HG02610 (cell line): Measurements from ENCODE around the gene TMEM54.
"Not testable (repeated sequence)": the region's sequence is repeated elsewhere in the genome, so short reads cannot be mapped to it uniquely, and the experiment has no call there.

Experiments
- ATAC-seq: cut with Tn5 transposase; IDR thresholded peaks from one replicate; pipeline ENCODE4 v1.9.1; 2021; ENCODE audit warnings: mild to moderate bottlenecking, moderate library complexity; ENCODE audit not compliant: unreplicated experiment

Gene TMEM54

DNA sequence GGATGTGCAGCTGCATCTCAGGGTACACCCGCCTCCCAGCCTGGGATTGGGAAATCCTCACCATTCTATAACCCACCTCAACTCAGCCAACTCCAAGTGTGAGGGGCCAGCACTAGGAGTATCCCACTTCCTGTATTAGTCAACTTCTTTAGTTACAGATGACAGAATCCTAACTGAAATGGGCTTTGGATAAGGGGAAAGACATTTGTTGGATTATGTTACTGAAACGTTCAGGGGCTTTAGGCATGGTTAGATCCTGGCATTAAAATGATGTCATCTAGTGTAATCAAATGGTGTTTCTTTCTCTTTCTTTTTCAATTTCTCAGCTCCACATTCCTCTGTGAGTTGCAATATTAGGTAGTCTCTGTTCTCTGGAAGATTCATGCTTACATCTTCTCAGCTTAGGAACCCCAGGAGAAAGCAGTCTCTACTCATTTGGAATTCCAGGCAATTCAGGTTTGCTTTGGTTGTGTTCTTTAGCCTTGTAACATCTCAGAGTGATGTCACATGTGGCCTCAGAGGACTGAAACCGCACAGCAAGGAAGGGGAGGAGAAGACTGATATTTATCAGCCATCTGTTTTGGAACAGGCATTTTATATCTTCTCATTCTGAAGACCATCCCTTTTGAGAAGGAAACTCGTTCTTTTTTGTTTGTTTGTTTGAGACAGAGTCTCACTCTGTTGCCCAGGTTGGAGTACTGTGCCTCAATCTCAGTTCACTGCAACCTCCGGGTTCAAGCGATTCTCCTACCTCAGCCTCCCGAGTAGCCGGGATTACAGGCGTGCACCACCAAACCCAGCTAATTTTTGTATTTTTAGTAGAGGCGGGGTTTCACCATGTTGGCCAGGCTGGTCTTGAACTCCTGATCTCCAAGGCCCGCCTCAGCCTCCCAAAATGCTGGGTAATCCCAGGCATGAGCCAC, 18.9 kb upstream of the TMEM54 start:
- no peak for ATAC-seq

DNA sequence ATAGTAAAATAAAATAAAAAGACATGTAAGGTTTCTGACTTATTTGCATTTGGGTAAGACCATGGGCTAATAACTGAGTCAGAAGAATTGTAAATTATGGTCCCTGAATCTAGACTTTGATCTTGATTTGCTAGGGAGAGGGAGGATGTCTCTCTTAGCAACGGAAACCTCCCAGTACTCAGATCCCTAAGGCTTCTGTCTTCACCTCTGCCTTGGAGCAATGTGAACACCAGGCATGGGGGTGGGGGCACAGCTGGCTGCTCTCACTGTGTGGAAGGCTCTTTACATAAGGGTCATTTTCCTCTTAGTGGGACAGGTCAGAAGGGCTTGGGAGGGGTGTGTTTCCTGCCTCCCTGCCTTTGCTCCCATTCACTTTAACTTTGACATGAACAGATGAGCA, 17.0 kb upstream of the TMEM54 start:
- no peak for ATAC-seq

DNA sequence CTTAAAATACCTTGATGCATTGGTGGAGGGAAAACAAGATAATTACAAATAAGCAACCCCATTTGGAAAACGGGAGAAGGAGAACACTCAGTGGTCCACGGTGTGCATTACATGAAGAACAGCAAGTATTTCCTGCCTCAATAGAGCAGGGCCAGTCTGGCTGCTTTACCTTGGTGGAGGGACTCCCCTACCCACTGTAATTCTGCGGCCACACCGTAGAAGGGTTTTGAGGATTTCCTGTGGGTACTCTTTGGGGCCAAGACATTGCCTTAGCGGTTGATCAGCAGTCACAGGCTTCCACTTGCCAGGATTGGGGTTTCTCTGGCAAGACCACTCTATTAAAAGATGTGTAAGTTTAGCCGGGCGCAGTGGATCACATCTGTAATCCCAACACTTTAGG, 16.3 kb upstream of the TMEM54 start:
- ATAC-seq = no peak

DNA sequence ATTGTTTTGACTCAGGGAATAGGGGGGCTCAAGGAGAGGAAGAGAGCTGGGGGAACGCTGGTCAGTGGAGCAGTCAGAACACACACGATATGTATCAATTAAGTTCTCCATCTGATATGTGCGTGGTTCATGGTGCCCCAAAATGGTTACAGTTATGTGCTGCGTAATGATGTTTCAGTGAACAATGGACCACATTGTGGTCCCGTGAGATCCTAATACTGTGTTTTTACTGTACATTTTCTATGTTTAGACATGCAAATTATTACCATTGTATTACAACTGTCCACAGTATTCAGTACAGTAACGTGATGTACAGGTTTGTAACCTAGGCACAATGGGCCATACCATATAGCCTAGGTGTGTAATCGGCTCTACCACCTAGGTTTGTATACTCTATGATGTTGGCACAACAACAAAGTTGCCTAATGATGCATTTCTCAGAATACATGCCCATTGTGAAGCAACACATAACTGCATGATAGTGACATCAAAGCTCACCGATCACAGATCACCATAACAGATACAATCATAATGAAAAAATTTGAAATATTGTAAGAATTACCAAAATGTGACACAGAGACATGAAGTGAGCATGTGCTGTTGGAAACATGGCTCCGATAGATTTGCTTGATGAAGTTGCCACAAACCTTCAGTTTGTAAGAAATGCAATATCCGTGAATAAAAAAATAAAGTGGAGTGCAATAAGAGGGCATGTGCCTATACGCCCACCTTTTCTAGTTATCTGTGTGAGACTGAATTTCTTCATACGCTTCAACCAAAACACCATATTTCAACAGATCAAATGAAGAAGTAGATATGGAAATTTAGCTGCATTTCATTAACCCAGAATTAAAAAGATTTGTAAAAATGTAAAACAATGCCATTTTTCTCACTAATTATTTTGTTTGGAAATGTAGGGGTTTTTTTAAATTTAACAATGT, 14.8 kb upstream of the TMEM54 start:
- no peak for ATAC-seq

DNA sequence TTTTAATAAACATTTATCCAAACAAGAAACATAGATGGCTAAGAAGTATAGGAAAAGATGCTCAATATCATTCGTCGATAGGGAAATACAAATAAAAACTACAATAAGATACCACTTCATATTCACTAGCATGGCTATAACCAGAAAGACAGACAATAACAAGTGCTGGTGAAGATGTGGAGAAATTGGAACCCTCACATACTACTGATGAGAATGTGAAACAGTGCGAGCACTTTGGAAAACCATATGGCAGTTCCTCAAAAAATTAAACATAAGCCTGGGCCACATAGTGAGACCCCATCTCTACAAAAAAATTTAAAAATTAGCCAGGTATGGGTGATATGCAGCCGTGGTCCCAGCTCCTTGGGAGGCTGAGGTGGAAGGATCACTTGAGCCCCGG, 9.1 kb upstream of the TMEM54 start:
- no peak for ATAC-seq

DNA sequence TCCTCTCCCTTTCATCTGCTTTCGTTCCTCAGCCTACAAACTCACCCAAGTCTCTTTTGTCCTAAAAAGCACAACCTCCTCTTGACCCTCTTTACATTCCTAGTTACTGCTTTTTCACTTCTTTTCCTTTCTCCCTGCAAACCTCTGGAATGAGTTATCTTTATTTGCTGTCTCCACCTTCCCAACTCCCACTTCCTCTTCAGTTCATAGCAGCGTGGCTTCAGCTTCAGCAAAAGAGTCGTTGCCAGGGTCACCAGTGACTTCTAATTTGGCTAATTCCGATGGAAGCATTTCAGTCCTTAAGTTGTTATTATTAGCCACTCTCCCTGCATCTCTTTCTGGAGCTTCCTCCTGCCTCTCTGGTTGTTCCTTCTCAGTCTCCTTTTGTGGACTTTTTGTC, 6.2 kb upstream of the TMEM54 start:
- ATAC-seq = no peak

DNA sequence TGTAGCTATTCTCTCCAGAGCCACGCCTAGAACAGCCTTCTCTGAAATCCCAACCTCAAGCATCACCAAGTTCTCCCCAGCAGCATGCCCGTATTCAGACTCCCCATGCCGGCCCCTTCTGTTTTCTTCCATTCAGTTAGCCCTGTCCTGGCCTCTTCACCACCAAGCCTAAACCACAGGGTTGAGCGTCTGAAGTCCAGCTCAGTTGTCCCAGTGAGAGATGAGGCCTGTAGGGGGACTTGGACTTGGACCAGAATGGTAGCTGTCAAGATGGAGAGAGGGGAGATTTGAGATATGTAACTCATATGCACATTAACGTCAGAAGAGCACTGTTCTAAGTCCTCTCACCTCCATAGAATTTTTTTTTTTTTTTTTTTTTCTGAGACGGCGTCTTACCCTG, 5.5 kb upstream of the TMEM54 start:
- no peak for ATAC-seq

DNA sequence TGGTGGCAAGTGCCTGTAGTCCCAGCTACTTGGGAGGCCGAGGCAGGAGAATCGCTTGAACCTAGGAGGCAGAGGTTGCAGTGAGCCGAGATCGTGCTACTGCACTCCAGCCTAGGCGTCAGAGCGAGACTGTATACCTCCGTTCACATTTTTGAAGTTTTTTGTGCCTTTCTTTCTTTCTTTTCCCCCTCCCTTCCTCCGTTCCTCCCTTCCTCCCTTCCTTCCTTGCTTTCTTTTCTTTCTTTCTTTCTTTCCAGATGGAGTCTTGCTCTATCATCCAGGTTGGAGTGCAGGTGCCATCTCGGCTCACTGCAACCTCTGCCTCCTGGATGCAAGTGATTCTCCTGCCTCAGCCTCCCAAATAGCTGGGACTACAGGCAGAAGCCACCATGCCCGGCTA, 4.4 kb upstream of the TMEM54 start:
- ATAC-seq = not testable (repeated sequence)

DNA sequence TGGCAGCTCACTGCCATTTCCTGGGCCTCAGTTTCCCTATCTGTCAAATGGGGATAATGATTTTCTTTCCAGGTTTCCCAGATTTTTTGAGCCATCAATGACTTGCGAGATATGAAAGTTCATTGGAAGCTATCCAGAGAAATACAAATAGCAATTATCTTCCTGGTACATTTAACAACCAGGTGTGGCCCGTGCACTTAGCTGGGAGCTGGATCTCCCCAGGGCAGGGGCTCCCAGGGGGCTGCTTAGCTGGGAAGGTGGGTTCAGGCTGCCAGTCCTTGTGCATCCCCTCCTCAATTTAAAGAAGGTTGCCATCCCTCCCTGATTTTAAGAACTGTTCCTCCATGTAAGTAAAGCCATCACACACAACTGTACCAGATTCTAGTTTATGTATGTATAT, 3.6 kb upstream of the TMEM54 start:
- no peak for ATAC-seq

DNA sequence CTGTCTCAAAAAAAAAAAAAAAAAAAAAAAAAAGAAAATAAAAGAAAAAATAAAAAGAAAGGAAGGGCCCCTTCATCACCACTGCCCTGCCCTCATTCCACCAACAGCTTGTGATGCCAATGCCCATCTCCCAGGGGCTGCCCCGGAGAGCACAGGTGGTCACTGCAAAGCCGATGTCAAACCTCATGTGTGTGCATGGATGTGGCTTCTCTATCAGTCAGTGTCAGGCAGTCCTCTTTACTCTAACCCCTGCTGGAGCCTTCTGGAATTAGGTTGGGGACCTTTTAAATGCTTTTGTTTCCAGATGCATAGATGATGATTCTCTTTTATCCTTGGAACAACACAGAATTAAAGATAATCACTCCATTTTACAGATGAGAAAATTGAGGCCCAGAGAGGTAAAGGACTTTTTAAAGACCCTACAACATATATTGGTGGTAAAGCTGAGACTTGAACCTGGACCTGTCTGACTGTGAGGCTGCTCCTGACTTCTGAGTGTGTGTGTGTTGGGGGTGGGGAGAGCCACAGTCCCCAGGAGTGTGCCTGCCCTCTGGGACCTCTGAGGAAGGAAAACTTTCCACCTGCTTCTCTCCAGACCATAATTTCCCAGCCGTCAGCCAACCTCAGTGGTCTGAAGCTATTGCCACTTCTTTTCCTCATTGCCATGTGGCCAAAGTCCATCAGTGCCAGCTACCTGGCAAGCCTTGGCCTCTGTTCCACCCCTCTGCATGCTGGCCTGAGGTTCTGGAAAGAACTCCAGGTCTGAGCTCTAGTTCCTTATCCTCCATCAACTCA, 3.0 kb upstream of the TMEM54 start:
- ATAC-seq = no peak

DNA sequence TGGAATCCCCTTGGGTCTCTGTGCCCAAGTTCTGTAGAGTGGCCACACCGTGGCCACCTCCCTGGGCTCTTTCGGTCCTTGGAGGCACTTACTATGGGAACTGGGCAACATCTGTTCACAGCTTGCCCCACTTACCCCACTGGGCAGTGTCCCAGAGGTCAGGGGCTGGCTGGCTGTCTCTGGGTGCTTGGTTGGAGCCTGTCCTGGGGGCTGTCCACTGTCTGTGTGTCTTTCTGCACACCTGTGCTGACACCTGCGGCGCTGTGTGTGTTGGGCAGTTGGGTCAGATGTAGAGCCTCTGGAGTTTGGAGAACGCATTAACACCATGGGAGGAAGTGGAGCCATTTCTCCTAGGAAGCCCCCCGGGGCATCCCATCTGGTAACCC, 1.3 kb upstream of the TMEM54 start:
- ATAC-seq = no peak

DNA sequence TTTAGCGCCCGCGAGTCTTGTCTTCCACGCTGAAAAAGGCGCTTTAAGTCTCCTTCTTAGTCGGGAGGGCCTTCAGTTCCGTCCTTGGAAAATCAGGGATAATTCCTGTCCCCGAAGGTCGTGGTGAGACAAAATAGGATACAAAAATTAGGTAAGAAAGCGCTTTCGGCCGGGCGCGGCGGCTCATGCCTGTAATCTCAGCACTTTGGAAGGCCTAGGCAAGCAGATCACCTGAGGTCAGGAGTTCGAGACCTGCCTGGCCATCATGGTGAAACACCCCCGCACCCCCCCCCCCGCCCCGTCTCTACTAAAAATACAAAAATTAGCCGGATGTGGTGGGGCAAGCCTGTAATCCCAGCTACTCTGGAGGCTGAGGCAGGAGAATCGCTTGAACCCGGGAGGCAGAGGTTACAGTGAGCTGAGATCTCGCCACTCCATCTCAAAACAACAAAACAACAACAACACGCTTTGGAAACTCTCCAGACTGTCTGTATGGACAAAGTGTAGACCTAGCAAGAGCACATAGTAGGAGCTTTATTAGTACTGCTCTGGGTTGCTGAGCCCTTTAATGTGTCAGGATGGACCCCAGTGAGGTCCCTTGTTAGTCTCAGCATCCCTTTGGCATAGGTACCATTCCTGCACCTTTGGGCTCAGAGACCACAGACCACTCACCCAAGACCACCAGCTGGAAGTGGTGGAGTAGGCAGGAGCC, 790 bp upstream of the TMEM54 start:
- ATAC-seq = no peak

DNA sequence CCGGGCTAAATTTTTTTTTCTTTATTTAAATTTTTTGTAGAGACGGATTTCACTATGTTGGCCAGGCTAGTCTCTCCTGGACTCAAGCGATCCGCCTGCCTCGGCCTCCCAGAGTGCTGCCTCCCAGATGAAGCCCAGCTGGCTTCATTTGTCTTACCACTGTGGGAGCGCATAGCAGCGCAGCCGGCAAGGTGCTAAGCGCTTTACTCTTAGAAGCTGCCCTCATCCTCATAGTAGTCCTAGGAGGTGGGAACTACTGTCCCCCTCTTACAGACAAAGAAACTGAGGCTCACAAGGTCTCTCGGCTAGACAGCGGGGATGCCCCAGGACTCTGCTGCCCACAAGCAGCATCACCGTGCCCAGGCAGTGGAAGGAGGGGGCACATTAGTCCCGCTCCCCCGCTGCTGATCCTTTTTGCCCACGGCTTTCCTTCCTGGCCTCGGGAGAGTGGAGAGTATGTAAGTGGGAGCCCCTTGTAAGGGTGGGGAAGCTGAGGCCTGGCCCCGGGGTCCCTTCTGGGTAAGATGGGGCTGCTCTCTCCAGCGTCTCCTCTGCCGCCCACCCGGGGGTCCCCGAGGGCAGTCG, 726 bp downstream of the TMEM54 start:
- ATAC-seq = no peak

DNA sequence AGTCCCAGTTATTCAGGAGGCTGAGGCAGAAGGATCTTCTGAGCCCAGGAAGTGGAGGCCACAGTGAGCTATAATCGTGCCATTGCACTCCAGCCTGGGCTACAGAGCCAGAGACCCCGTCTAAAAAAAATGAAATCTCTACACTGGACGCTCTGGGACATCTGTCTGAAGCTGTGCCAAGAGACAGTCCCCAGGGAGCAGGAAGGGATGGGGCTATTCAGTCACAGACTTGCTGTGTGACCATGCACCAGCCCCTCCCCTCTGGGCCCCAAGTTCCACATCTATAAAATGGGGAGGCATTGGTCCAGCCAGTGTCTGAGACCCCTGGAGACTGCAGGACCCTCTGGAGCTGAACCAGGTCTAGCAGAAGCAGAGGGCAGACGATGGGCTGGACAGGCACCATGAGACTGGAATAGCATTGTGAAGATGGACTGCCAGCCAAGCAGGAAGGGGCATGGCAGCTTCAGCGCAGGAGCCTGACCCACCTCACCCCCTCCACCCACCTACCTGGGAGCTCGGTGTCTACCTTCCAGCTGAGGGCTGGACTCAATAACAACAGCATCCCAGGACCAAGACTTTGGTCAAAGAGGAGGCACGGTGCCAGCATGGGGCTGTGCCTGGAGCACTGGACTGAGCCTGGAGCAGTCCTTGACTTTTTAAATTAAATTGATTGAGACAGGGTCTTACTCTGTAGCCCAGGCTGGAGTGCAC, 1.4 kb downstream of the TMEM54 start:
- no peak for ATAC-seq

DNA sequence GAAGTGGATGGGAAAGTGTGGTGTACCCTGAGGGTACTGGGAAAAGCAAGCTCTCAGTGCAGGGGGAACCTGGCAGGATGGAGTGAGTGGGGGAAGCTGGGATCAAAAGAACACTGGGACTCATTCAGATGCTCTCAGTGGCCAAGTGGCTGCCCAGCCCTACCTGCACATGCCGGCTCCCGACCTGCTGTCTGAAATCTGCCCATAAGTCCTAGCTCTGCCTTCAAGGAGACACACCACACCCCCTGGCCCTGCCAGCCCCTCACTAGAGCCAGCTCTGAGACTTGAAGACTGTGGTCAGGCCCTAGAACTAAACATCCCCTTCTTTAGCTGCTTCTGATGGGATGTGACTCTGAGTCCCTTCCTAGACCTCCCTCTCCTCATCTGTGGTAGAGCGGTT, 2.2 kb downstream of the TMEM54 start:
- no peak for ATAC-seq

DNA sequence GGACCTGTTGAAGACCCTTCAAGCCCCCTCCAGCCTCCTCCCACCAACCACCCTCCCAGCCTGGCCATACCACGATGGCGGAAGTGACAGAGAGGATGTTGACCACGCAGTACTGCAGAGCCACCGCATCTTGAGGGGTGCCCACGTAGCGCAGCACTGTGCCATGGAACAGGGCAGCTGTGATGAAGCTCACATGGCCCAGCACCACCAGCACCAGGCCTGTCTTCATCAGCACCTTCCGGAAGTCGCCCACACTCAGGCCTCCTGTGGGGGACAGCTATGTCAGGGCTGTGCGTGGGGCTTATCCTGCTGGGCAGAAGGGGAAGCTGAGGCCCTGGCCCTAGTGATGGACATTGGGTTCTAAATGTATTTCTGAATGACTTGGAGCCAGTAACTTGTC, 3.1 kb downstream of the TMEM54 start:
- no peak for ATAC-seq

DNA sequence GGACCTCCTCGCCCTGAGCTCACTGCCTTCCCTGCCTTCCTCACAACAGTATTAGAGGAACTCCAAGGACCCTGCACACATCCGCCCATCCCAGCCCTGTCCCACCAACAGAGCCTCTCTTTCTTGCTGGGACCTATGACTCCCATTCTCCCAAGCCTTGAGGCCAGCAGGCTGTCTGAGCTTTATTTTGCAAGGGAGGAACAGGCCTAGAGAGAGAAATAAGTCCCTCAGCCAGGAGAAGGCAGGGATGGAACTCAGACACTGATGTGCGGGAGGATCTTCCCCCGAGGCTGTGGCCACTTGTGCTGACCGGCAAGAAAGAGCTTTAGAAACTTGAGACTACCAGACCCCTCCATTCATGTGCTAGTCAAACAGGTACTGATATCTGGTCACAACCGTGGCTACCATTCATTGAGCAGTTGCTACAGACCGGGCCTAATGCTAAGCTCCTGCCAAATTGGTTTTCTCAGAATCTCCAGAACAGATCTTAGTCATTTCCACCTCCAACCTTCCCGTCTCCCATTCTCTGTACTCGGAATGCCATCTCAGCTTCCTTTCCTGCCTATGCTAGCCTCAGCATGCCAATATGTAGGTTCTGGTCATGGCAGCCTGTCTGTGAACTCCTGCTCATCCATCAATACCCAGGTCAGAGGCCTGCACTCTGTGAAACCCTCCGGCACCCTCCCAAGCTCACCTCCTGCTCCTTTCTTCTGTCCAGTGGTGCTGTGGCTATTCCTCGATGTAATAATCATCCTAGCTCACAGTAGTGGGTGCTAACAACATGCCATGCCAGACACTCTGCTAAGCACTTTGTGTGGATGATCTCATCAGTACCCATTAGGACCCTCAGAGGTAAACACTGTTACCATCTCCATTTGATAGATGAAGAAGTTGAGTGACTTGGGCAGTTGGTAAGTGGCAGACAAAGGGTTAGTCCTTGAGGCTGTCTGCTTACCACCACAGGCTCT, 3.8 kb downstream of the TMEM54 start:
- ATAC-seq = no peak

DNA sequence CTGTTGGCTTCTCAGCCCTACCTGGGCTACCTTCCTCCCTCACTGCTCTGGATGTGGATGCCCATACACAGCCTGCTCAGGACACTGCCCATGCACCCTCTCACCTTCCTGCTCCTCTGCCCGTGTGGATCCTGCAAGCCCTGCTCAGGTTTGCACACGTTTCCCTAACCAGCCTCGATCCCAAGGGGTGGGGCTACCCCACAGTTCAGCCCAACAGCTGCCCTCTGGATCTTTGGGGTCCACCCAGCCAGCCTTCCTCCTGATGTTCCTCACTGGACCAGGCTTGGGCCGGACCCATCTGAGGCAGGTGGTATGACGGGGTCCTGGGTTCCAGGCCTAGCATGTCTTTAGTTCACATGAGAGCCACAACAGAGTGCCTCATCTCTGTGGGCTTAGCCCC, 4.7 kb downstream of the TMEM54 start:
- no peak for ATAC-seq
